GM21367 (cell line): ENCODE measurements around the gene PXDN.

Experiments
- ATAC-seq: cut with Tn5 transposase; IDR thresholded peaks from one replicate; pipeline ENCODE4 v1.9.1; 2021; ENCODE audit not compliant: unreplicated experiment

Gene PXDN

DNA sequence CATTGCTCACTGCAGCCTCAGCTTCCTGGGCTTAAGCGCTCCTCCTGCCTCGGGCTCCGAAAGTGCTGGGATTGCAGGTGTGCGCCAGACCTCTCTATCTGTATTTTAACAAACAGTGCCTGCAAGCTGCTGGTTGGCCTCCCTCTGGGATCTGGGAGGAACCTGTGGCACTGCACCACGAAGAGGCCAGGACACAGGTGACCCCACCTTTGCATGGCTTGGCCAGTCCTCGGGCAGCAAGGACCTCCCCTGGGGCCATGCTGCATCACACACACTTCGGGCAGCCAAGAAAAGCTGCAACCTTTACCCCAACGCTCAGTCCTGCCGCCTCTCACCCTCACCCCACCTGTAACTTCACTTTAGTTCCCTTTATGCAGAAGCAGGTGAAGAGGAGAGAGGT lies 70.0 kb downstream of the PXDN start:
- ATAC-seq: no peak

DNA sequence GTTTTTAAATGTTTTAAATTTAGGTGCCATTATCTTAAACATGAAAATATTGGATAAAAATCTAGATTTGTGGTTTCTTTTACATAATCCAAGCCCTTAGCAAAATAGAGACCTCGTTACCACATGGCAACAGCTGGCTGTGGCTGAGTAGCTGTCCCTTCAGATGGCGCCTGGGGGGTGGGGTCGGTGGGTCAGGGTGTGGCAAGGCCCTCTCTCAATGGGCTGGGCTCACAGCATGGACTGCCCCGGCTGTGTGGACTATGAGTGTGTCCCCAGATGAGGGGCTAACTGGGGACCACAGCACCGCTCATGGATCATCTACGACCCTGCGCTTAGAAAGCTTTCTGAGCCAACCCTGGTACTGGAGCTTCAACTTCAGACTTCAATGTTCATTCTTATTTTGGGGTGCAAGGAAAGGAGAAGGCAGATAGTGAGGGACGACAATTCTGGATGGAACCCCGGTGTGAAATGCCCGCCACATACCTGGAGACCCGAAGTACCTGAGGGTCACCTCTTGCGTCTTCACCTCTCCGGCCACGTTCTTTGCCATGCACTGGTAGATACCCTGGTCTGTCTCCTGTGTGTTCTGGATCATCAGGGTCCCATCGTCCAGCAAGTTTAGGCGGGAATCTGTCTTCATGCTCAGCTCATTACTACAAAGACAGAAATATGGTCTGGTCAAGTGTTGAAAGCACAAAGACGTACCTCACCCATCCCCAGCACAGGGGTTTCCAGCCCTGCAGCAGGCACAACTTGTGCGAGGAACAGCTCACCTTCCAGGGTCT lies 71.0 kb downstream of the PXDN start:
- no peak for ATAC-seq

DNA sequence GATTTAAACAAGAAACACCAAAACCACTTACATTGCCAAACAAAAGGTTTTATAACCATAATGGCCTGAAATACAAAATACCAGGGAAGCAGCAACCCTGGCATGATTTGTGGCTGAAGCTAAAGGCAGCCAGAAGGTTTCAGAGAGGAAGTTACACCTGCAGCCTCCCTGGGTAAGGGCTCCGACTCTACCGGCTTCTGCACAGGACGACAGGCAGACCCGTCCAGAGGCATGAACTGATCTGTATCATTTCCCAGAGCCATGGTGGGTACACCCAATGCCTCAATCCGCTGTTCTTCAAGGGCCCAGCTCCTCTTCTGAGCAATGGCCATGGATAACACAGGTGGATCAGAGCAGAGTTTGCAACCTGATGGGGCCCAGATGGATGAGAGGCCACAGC lies 71.6 kb downstream of the PXDN start:
- ATAC-seq: no peak

DNA sequence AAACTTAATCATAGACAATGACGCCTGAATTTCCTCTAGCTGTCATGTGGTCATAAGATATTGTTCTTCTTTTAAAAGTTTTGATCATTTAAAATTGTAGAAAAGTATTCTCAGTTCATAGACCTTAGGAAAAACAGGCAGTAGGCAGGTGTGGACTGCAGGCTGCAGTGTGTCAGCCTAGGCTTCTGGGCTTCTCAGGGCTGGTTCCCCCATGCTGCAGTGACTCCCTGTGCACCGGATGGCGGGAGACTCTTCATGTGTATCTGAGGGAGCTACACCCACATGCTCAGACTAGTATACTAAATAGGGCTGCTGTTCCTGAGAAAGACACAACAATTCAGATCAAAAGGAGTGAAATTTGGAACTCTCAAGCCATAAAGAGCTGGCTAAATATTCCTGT lies 72.4 kb downstream of the PXDN start:
- no peak for ATAC-seq

DNA sequence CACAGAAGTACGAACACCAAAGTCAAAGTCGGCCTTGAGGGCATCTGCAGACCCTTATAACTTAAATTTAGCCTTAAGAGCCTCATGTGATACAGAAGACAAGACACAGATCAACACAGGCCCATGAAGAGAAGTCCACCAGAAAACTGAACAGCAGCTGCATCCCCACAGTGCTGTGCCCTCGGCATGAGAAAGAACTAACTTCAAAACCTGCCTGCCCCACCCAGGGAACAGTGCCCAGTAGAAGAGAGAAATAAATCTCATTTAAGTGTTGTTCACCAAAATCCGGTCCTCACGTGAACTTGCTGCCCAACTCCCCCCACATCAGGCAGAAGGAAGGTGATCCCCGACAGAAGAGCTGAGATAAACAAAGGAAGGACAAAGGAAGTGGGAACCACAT lies 73.7 kb downstream of the PXDN start:
- ATAC-seq: no peak

DNA sequence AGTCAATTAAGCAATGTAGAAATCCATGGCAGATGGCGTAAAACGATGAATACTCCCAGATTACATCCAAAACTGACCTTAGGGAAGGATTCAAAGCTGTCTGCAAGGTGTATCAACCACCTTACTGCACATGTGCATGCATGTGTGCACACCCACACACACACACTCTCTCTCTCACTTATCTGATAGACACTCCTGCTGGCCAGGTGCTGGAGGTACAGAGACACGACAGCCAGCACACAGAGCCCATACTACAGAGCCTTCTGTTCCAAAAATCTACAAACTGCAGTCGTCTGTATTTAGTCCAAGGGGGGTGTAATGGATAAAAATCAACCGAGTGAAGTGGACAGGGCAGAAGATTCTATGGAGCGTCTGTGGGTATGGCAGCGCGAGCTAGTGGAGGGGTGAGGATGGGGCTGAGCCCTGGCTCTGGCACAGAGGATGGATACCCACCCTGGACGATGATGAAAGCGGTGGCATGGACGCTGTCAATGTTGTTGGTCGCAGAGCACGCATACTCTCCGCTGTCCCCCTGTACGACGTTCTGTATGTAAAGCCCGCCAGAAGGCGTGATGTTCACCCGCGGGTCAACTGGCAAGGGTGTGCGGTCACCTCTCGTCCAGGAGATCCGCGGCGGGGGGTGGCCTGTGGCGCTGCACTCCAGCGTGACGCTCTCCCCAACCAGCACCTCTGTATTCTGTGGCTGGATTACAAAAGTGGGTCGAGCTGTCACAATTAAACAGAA lies 78.4 kb downstream of the PXDN start:
- ATAC-seq: no peak

DNA sequence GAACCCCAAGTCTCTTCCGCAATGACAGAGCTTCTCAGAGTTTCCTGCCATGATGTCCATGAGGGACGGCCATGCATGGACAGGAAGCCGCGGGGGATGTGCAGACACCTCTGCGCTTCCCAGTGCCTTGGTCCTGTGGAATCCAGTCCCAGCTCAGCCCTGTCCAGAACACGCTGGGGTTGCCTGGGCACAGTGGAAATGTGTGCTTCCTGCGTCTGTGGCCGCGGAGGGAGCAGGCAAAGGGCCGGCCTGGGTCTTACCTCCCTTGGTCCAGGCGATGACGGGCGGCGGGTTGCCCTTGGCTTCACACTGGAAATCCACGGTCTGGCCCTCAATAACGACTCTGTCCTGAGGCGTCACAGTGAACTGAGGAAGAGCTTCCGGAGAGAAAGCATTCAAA lies 79.6 kb downstream of the PXDN start:
- ATAC-seq: no peak

DNA sequence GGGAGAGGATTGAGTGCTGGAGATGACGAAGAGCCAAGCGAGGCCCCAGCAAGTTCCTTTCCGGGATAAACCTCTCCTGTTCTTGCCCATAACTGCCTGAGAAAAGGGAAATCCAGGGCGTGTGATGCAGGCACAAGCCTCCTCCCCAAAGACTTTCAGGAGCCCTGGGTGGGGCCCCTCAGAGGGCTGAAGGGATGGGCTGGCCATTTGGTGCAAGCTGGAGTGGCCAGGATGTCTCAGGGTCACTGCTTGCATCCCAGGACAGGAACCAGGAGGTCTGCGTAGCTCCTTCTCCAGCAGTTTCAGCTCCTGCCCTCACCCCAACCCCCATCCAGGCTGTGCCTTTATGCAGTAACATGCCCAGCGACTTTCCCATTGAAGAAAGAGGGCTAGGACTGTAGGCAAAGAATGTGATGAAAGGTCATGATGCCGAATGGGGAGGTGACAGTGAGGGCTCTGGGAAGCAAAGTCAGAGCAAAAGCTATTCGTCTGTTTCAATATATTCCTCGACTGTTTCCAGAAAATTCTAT lies 80.2 kb downstream of the PXDN start:
- no peak for ATAC-seq

DNA sequence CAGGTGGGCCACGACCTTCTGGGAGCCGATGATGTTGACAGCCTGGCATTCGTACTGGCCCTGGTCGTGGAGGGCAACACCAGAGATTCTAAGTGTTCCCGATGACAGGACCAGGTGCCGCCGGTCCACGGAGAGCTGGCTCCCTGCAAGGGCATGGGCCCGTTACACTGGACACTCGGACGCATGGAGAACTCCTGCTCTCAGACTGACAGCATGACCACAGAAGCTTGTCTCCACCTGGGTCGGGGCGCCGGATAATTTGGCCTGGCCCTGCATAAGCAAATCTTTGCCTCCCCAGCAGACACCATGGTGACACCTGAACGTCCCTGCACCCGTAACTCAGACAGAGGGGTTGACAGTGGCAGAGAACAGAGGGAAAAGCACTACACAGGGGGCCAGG lies 80.7 kb downstream of the PXDN start:
- no peak for ATAC-seq

DNA sequence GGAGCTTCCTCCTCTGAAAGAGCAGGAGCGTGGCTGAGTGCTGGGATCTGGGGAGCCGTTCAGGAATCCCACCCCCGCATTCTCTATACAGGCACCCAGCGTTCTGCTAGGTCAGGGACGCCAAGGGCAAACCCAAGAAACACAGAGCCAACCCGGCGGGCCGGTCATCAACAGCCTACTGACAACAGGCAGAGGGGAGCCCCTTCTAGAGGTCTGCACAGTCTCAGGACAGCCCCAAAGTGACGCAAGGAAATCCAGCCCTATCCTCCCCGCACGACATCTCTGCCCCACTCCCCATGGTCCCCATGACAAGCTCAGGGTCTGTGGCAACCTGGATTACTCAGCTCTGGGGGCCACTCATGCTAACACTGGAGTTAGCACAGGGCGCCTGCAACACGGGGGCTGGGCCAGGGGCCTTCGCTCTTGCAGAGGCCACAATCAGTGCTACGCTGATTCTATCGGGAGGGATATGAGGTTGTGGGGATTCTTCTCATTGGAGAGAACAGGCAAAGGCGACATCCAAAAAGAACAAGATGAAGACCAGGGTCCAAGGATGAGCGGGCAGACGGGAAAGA lies 81.6 kb downstream of the PXDN start:
- no peak for ATAC-seq

DNA sequence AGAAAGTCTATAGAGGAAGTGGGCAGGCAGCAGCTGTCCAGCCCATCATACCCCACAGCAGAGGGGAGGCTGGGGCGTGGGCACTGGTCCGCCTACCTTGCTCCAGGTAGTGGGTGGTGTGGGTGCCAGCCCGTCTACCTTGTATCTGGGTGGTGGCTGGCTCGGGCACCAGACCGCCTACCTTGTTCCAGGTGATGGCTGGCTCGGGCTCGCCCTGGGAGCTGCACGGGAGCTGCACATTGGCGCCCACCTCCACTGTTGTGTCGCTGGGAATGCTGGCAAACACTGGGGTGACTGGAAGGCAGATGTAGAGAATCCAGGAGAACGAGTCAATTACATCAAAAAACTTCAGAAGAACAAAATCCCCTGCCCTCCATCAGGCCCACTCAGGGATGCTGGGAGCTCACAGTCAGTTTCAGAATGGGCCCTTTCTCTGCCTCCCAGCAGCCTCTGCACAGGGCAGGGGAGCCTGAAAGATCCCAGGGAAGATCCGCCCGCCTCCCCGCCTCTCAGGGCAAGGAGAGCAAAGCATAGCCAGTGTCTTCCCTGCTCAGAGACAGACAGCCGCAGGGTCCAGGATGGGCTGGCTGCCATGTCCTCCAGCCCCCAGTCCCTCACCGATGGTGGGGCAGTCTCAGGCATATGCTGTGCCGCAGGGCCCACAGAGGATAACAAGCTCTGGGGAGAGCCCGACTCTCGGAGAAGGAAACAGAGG lies 82.3 kb downstream of the PXDN start:
- no peak for ATAC-seq

DNA sequence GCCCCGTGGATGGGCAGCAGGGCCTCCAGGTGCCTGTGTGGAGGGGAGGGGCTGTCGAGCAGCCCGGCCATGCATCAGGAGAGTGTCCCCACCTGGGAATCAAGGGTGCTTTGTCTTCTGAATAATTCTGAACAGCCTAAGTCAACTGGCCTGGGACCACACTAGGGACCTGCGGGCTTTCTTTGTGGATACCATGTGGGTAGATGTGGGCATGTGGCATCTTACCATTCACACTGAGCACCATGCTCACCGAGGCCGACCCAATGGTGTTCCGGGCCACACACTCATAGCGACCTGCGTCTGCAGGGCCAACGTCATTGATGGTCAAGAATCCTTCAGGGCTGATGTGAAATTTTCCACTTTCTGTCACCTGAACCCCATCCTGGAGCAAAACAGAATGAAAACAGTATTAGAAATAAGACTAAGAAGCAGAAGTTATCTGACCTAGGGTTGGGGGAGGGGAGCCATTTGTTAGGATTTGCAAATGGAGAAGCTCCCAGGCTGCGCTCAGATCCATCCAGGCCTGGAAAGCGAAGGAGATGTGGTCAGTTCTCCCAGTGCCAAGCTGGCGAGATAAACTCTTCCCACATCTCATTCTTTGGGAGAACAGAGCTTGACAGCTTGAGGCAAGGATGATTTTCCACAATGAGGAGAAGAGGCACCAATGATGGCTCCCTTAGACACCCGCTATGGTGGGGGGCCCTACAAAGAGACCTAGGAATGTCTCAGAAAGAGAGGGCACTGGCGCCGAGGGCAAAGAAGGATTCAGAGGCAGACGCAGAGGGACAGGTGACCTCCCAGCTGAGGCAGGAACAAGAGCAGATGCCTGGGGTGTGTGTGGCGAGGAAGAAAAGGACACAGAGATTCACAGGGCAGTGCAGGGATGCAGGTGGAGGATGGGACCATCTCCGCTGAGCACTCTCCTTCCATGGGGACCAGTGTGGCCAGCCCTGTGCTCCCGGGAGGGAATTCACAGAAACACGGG lies 83.4 kb downstream of the PXDN start:
- no peak for ATAC-seq

DNA sequence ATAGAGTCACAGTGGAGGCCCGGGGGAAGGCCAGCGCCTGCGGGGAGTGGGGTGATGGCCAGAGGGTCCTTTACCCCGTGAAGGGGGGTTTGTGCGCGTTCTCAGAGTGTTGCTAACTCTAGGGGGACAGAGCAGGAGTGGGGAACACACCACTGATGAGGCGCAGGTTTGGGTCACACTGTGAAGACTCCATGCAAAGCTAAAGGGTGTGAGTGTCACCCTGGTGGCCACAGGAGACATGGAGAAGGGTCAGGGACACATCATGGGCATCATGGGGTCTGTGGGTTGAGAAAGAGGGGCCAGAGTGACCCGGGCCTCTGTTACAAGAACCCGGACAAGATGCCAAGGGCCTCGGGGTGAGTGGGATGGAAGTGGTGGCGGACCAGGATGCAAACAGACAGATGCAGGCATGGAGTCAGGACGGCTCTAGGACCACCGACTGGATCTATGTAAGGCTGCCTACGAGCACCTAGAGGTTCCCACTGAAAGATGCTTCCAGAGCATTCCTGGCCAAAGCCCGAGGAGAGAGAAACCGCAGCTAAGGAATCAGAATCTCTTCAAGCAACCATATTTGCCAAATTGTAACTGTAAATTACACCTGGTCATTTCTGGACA lies 84.3 kb downstream of the PXDN start:
- no peak for ATAC-seq

DNA sequence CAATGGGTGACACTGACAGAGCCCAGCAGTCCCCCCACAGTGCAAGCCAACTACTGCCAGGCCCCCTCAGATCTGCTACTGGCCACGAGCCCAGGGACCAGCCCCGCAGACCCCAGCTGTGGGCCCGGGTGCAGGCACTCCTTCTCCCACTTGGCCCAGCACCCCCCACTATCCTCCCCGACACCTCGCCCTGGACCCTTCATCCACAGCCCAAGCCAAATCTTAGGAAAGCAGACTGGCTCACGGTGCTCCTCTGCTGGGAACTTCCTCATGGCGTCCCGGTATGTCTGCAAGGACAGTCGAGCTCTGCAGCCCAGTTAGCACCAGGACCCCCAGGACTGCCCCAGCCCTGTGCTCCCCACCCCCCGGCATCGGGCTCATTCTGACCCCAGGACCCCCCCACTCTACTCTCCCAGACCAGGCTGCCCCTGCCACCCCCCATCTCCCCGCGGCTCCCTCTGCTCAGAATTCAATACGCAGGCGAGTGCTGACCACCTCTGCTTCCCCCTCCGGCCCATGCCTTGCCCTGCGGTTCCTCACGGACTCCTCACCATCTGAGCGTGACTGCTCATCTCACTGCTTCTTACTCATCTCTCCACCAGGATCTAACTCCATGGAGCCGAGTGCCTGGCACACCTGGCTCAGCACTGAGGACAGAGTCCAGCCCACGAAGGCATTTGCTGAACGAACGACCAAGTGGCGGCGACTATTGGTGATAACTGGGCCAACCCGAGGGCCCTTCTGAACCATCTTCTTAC lies 85.7 kb downstream of the PXDN start:
- ATAC-seq: no peak

DNA sequence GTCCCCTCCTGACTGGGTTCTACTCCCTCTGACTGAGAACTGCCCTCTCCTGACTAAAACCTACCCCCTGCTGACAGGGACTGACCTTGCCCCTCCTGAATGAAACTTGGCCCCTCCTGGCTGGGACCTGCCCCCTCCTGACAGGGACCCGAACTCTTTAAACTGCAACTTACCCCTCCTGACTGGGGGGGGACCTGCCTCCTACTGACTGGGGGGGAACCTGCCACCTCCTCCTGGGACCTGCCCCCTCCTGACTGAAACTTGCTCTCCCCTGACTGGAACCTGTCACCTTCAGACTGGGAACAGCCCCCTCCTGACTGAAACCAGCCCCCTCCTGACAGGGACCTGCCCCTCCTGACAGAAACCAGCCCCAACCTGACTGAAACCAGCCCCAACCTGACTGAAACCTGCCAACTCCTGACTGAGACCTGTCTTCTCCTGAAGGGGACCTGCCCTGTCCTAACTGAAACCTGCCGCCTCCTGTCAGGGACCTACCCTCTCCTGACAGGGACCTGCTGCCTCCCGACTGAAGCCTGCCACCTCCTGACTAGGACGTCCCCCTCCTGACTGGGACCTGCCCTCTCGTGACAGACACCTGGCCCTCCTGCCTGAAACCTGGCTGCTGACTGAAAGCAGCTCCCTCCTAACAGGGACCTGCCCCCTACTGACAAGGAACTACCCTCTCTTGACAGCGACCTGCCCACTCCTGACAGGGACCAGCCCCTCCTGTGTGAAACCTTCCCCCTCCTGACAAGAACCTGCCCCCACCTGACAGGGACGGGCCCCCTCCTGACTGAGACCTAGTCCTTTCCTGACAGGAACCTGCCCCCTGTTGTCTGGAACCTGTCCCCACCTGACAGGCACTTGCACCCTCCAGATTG lies 87.1 kb downstream of the PXDN start:
- no peak for ATAC-seq

DNA sequence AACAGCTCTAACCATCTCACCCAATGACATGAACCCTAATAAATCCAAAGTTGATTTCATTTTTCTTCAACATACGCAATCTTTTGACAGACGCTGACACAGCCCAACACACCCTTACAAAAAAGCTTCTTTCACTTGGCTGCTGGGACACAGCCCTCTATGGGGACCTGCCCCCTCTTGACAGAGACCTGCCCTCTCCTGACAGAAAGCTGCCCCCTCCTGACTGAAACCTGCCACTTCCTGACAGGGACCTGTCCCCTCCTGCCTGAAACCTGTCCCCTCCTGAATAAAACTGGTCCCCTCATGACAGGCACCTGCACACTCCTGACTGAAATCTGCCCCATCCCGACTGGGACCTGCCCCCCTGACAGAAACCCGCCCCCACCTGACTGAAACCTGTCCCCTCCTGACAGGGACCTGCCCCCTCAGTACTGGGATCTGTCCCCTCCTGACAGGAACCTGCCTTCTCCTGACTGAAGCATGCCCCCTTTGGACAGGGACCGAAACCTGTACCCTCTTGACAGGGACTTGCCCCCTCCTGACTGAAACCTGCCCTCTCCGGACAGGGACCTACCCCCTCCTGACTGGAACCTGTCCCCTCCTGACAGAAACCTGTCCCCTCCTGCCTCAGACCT lies 87.9 kb downstream of the PXDN start:
- ATAC-seq: no peak

DNA sequence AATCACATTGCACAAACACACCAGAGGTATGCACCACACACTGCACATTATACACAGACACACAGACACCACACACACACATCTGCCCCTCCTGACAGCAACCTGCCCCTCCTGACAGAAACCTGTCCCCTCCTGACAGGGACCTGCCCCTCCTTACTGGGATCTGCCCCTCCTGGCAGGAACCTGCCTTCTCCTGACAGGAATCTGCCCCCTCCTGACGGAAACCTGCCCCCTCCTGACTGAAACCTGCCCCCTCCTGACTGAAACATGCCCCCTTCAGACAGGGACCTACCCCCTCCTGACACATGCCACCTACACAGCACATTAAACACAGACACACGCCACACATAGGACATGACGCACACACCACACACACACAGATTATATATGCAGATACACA lies 88.9 kb downstream of the PXDN start:
- ATAC-seq: no peak
